HG03045 (cell line): ENCODE results near the gene CREB3L2.
"Not testable (repeated sequence)": the region's sequence is repeated elsewhere in the genome, so short reads cannot be mapped to it uniquely, and the experiment has no call there.

Source experiments
- ATAC-seq: cut with Tn5 transposase; IDR thresholded peaks from one replicate; pipeline ENCODE4 v1.9.1; 2021; ENCODE audit warnings: mild to moderate bottlenecking, moderate library complexity; ENCODE audit not compliant: unreplicated experiment

CREB3L2 gene

GRCh38 chr7:137908106-137908505 is 93.8 kb downstream of the CREB3L2 start:
- ATAC-seq, result no peak

- not testable (repeated sequence) for ATAC-seq
These were observed 95.2 kb downstream of the CREB3L2 start for GRCh38 chr7:137906636-137907035.

- no peak for ATAC-seq
These were observed 97.1 kb downstream of the CREB3L2 start for GRCh38 chr7:137904833-137905232.

- peak; percentile 69 for ATAC-seq
These were observed 98.3 kb downstream of the CREB3L2 start for GRCh38 chr7:137903382-137904169.

- no peak for ATAC-seq
These were observed 101.7 kb downstream of the CREB3L2 start for GRCh38 chr7:137900137-137900536.

- ATAC-seq, result peak; percentile 65
These were observed 102.8 kb downstream of the CREB3L2 start for GRCh38 chr7:137898839-137899721.

- peak; percentile 74 for ATAC-seq
These were observed 106.3 kb downstream of the CREB3L2 start for GRCh38 chr7:137895301-137896221.

GRCh38 chr7:137893143-137893742 is 108.6 kb downstream of the CREB3L2 start:
- ATAC-seq, result no peak

GRCh38 chr7:137891016-137891655 is 110.8 kb downstream of the CREB3L2 start:
- no peak for ATAC-seq

- no peak for ATAC-seq
These were observed 111.4 kb downstream of the CREB3L2 start for GRCh38 chr7:137890449-137890921.

GRCh38 chr7:137888241-137888640 is 113.6 kb downstream of the CREB3L2 start:
- no peak for ATAC-seq

- no peak for ATAC-seq
These were observed 115.1 kb downstream of the CREB3L2 start for GRCh38 chr7:137886746-137887145.

- ATAC-seq, result no peak
These were observed 115.6 kb downstream of the CREB3L2 start for GRCh38 chr7:137886281-137886680.

- ATAC-seq, result no peak
These were observed 116.2 kb downstream of the CREB3L2 start for GRCh38 chr7:137885678-137886077.

GRCh38 chr7:137882806-137883205 is 119.1 kb downstream of the CREB3L2 start:
- ATAC-seq, result no peak

GRCh38 chr7:137882261-137882668 is 119.6 kb downstream of the CREB3L2 start:
- ATAC-seq, result peak; percentile 86

GRCh38 chr7:137881607-137882260 is 120.2 kb downstream of the CREB3L2 start:
- ATAC-seq, result peak; percentile 13

- no peak for ATAC-seq
These were observed 121.5 kb downstream of the CREB3L2 start for GRCh38 chr7:137880432-137880831.
